ACC112 (cell line): Measurements from ENCODE around the gene PPP2R5C.

Source experiments
- H2AFZ ChIP-seq: fragments of 200-600 bp; sonication (generic); one replicate; pipeline ENCODE4 v1.6.0; 2017; ENCODE audit warnings: antibody characterized with exemption, low read length; ENCODE audit not compliant: unreplicated experiment
- H3K27ac ChIP-seq: fragments of 200-600 bp; sonication (generic); 2 replicates; pipeline ENCODE4 v1.5.1; 2014; ENCODE audit warnings: low read depth, mild to moderate bottlenecking, antibody characterized with exemption, low read length, moderate library complexity
- H3K27me3 ChIP-seq: fragments of 200-600 bp; sonication (generic); 2 replicates; pipeline ENCODE4 v1.6.1; 2014; ENCODE audit warnings: mild to moderate bottlenecking, antibody characterized with exemption, low read length, moderate library complexity, mixed read lengths; ENCODE audit not compliant: insufficient read depth
- H3K36me3 ChIP-seq: fragments of 200-600 bp; sonication (generic); 2 replicates; pipeline ENCODE4 v1.6.1; 2016; ENCODE audit warnings: mild to moderate bottlenecking, antibody characterized with exemption, low read length, moderate library complexity, mixed read lengths; ENCODE audit not compliant: insufficient read depth
- H3K4me1 ChIP-seq: fragments of 200-600 bp; sonication (generic); one replicate; pipeline ENCODE4 v1.6.1; 2016; ENCODE audit warnings: low read length, mixed read lengths; ENCODE audit not compliant: insufficient read depth, unreplicated experiment, control insufficient read depth
- H3K4me3 ChIP-seq: fragments of 200-600 bp; sonication (generic); 2 replicates; pipeline ENCODE4 v1.5.1; 2014; ENCODE audit warnings: mild to moderate bottlenecking, low read depth, low read length
- H3K79me2 ChIP-seq: fragments of 200-600 bp; sonication (generic); one replicate; pipeline ENCODE4 v1.6.0; 2016; ENCODE audit warnings: low read length; ENCODE audit not compliant: control insufficient read depth, unreplicated experiment, insufficient read depth

The PPP2R5C gene

DNA sequence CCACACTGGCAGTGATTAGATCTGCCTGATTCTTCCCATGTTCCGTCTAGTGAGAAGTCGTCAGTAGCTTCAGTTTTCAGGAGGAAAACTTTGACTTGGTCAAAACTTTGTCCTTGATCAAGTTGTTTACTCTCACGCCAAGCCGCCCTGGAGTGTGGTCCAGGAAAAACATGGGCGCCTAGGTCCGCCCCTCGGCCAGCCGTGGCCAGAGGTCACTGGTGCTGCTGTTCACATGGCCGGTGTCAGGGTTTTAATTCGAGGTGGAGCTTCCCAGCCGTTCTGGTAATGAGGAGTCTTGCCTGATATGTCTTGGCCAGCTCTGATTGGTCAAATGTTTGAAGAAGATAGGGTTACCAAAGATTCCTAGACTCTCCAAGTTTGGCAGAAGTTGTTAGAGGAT lies 71.5 kb downstream of the PPP2R5C start:
- peaks cover 80% of the 10 kb centered on the region for H3K79me2 ChIP-seq
- 0 out of 2 replicates have a peak, but pooled peaks cover 6% of the 10 kb centered on the region for H3K36me3 ChIP-seq
- no peak overlapping the region for H3K27ac ChIP-seq
- H3K27me3 ChIP-seq: no peaks in the 10 kb centered on the region
- no peak overlapping the region for H2AFZ ChIP-seq
- H3K4me3 ChIP-seq: no peak overlapping the region
- H3K4me1 ChIP-seq: peaks cover 20% of the 10 kb centered on the region

- Histone ChIP-seq H3K79me2 (peaks cover 76% of the 10 kb centered on the region), H3K36me3 (0 out of 2 replicates have a peak, but pooled peaks cover 6% of the 10 kb centered on the region), H3K4me1 (peaks cover 20% of the 10 kb centered on the region), H3K27ac (no peak overlapping the region), H3K27me3 (no peaks in the 10 kb centered on the region), H3K4me3 (no peak overlapping the region), H2AFZ (no peak overlapping the region)
These were observed 72.9 kb downstream of the PPP2R5C start for GRCh38 chr14:101834397-101834796.

DNA sequence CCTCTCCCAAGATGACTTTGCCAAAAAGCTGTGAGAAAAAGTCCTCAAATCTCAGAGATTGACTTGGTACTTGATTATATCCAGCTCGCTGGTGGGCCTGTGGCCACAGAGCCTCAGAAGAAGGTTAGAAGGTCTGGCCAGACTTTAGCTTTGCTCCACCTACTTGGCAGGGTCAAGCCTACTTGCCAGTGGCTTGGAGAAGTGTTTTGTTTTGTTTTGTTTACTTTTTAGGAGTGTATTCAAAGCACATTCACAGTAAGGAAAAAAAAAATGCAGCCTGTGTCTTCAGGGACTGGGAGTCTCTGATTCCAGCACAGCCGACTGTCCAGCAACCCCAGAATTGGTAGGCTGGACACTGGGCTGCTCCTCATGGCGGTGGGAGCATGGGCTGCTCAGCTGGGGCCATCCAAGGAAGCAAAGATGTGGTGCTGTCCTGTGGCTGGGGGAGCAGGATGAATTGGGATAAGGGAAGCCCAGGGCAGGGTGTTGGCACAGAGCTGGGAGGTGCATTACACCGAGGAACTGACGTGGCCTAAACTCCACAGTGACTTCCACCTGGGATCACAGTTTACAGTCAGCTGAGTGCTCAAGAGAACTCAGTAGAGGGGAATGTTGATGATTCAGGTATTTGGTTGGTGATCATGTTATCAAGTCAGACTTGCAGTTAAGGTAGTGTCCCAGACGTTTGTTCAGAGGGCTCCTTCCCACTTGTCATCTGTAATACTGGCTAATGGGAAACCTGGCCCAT lies 73.5 kb downstream of the PPP2R5C start:
- 0 out of 2 replicates have a peak, but pooled peaks cover 6% of the 10 kb centered on the region for H3K36me3 ChIP-seq
- no peak overlapping the region for H3K27ac ChIP-seq

GRCh38 chr14:101835566-101835965 lies 74.1 kb downstream of the PPP2R5C start:
- no peak overlapping the region for H2AFZ ChIP-seq
- no peak overlapping the region for H3K4me3 ChIP-seq
- no peak overlapping the region for H3K27ac ChIP-seq
- H3K79me2 ChIP-seq: peaks cover 81% of the 10 kb centered on the region
- H3K27me3 ChIP-seq: no peaks in the 10 kb centered on the region
- peaks cover 20% of the 10 kb centered on the region for H3K4me1 ChIP-seq
- H3K36me3 ChIP-seq: 0 out of 2 replicates have a peak, but pooled peaks cover 6% of the 10 kb centered on the region

More for the DNA sequence above, 73.5 kb downstream of the PPP2R5C start:
- Histone ChIP-seq H3K27me3 (no peaks in the 10 kb centered on the region), H3K79me2 (peaks cover 81% of the 10 kb centered on the region), H3K4me1 (peaks cover 20% of the 10 kb centered on the region), H3K4me3 (no peak overlapping the region), H2AFZ (no peak overlapping the region)

- H3K27ac ChIP-seq: peak overlapping the region; percentile 12; the same call in 1 of the 2 replicates
- H3K27me3 ChIP-seq: no peaks in the 10 kb centered on the region
- 0 out of 2 replicates have a peak, but pooled peaks cover 6% of the 10 kb centered on the region for H3K36me3 ChIP-seq
- peaks cover 20% of the 10 kb centered on the region for H3K4me1 ChIP-seq
- H3K79me2 ChIP-seq: peaks cover 82% of the 10 kb centered on the region
- peak overlapping the region; percentile 45; the same call in 1 of the 2 replicates for H3K4me3 ChIP-seq
- H2AFZ ChIP-seq: no peak overlapping the region
These were observed 74.6 kb downstream of the PPP2R5C start for GRCh38 chr14:101836135-101836534.

DNA sequence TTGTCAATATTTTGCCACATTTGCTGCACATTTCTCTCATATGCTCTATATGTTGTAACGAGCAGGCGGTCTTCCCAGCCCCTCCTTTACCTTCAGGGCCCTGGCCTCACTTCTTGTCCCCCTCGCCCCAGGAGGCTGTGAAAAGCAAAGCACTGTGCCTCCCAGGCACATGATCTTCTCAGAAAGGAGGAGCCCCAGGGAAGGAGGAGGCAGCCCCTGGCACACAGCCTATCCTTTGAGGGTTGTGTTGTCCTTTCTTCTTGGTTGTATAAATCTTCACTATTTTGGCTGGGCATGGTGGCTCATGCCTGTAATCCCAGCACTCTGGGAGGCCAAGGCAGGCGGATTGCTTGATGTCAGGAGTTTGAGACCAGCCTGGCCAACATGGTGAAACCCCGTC lies 77.0 kb downstream of the PPP2R5C start:
- Histone ChIP-seq H2AFZ (no peak overlapping the region), H3K36me3 (no peaks in the 10 kb centered on the region), H3K27me3 (no peaks in the 10 kb centered on the region), H3K27ac (no peak overlapping the region), H3K79me2 (peaks cover 67% of the 10 kb centered on the region), H3K4me3 (no peak overlapping the region), H3K4me1 (peaks cover 20% of the 10 kb centered on the region)

DNA sequence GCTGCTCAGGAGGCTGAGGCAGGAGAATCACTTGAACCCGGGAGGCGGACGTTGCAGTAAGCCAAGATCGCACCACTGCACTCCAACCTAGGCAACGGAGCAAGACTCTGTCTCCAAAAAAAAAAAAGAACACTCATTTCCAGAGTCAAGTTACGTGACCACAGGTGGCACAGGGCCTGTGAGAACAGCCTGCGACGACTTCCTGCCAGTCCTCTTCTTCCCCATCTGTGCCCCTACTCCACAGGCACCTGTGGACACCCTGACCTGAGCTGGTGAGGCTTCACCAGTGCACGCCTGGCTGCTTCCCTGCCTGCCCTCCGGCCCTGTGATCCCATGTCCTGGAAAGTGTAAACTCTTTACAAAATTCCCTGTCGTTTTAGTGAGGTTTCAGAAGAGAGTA lies 77.7 kb downstream of the PPP2R5C start:
- Histone ChIP-seq H3K79me2 (peaks cover 67% of the 10 kb centered on the region), H3K4me1 (peaks cover 20% of the 10 kb centered on the region)

DNA sequence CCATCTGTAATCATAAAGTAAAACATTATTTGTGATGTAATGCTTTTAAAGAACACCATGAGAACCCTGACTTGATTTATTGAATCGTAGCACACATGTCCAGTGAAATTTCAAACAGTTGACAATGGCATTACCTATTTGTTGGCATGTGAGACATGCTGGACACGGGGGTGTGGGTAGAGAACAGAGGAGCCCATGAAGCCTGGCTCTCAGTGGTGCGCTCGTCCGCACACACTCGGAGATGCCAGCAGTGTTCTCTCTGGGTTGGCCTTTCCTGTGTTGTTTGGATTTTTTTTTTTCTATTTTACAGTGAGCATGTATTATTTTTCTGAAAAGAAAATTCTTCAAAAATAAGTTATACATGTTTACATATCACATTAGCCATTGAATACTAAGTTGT lies 78.2 kb downstream of the PPP2R5C start:
- Histone ChIP-seq H3K4me1 (peaks cover 16% of the 10 kb centered on the region), H2AFZ (no peak overlapping the region), H3K36me3 (no peaks in the 10 kb centered on the region), H3K27ac (no peak overlapping the region), H3K4me3 (no peak overlapping the region), H3K79me2 (peaks cover 67% of the 10 kb centered on the region), H3K27me3 (no peaks in the 10 kb centered on the region)

More for the DNA sequence above, 77.7 kb downstream of the PPP2R5C start:
- H3K27me3 ChIP-seq: no peaks in the 10 kb centered on the region
- H3K4me3 ChIP-seq: no peak overlapping the region
- no peak overlapping the region for H2AFZ ChIP-seq
- H3K36me3 ChIP-seq: no peaks in the 10 kb centered on the region
- H3K27ac ChIP-seq: no peak overlapping the region

- Histone ChIP-seq H3K36me3 (no peaks in the 10 kb centered on the region), H3K4me1 (peaks cover 5% of the 10 kb centered on the region), H2AFZ (no peak overlapping the region), H3K79me2 (peaks cover 63% of the 10 kb centered on the region), H3K27me3 (no peaks in the 10 kb centered on the region), H3K4me3 (no peak overlapping the region), H3K27ac (no peak overlapping the region)
These were observed 79.3 kb downstream of the PPP2R5C start for GRCh38 chr14:101840649-101841369.

DNA sequence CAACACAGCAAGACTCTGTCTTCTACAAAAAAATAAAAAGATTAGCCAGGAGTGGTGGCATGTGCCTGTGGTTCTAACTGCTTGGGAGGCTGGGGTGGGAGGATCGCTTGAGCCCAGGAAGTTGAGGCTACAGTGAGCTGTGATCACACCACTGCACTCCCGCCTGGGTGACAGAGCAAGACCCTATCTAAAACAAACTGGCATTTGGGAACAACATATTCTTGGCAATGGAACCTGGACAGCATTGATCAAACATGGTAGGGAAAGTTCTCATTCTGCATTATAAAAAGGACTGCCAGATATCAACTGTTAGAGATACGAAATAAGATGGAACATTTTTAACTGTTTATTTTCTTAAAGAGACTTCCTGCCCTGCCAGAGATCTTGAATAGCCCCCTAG lies 81.5 kb downstream of the PPP2R5C start:
- H3K4me3 ChIP-seq: no peak overlapping the region
- H3K27ac ChIP-seq: no peak overlapping the region
- peaks cover 62% of the 10 kb centered on the region for H3K79me2 ChIP-seq
- H2AFZ ChIP-seq: no peak overlapping the region
- H3K4me1 ChIP-seq: no peaks in the 10 kb centered on the region
- no peaks in the 10 kb centered on the region for H3K36me3 ChIP-seq
- no peaks in the 10 kb centered on the region for H3K27me3 ChIP-seq
